ENCODE measurements around the gene ELF3. TPM values are rescaled to one million over a fixed set of nuclear protein-coding genes. Genes with fewer than 3 reads are reported as not detected.

The ELF3 gene
- total and polyA plus RNA-seq, 2 of the 8 experiments (the other 6 are each of a cell fraction or from before 2014, with no cell fraction given): 17.3 to 25.0 TPM

- TF ChIP-seq, protein P1, sequence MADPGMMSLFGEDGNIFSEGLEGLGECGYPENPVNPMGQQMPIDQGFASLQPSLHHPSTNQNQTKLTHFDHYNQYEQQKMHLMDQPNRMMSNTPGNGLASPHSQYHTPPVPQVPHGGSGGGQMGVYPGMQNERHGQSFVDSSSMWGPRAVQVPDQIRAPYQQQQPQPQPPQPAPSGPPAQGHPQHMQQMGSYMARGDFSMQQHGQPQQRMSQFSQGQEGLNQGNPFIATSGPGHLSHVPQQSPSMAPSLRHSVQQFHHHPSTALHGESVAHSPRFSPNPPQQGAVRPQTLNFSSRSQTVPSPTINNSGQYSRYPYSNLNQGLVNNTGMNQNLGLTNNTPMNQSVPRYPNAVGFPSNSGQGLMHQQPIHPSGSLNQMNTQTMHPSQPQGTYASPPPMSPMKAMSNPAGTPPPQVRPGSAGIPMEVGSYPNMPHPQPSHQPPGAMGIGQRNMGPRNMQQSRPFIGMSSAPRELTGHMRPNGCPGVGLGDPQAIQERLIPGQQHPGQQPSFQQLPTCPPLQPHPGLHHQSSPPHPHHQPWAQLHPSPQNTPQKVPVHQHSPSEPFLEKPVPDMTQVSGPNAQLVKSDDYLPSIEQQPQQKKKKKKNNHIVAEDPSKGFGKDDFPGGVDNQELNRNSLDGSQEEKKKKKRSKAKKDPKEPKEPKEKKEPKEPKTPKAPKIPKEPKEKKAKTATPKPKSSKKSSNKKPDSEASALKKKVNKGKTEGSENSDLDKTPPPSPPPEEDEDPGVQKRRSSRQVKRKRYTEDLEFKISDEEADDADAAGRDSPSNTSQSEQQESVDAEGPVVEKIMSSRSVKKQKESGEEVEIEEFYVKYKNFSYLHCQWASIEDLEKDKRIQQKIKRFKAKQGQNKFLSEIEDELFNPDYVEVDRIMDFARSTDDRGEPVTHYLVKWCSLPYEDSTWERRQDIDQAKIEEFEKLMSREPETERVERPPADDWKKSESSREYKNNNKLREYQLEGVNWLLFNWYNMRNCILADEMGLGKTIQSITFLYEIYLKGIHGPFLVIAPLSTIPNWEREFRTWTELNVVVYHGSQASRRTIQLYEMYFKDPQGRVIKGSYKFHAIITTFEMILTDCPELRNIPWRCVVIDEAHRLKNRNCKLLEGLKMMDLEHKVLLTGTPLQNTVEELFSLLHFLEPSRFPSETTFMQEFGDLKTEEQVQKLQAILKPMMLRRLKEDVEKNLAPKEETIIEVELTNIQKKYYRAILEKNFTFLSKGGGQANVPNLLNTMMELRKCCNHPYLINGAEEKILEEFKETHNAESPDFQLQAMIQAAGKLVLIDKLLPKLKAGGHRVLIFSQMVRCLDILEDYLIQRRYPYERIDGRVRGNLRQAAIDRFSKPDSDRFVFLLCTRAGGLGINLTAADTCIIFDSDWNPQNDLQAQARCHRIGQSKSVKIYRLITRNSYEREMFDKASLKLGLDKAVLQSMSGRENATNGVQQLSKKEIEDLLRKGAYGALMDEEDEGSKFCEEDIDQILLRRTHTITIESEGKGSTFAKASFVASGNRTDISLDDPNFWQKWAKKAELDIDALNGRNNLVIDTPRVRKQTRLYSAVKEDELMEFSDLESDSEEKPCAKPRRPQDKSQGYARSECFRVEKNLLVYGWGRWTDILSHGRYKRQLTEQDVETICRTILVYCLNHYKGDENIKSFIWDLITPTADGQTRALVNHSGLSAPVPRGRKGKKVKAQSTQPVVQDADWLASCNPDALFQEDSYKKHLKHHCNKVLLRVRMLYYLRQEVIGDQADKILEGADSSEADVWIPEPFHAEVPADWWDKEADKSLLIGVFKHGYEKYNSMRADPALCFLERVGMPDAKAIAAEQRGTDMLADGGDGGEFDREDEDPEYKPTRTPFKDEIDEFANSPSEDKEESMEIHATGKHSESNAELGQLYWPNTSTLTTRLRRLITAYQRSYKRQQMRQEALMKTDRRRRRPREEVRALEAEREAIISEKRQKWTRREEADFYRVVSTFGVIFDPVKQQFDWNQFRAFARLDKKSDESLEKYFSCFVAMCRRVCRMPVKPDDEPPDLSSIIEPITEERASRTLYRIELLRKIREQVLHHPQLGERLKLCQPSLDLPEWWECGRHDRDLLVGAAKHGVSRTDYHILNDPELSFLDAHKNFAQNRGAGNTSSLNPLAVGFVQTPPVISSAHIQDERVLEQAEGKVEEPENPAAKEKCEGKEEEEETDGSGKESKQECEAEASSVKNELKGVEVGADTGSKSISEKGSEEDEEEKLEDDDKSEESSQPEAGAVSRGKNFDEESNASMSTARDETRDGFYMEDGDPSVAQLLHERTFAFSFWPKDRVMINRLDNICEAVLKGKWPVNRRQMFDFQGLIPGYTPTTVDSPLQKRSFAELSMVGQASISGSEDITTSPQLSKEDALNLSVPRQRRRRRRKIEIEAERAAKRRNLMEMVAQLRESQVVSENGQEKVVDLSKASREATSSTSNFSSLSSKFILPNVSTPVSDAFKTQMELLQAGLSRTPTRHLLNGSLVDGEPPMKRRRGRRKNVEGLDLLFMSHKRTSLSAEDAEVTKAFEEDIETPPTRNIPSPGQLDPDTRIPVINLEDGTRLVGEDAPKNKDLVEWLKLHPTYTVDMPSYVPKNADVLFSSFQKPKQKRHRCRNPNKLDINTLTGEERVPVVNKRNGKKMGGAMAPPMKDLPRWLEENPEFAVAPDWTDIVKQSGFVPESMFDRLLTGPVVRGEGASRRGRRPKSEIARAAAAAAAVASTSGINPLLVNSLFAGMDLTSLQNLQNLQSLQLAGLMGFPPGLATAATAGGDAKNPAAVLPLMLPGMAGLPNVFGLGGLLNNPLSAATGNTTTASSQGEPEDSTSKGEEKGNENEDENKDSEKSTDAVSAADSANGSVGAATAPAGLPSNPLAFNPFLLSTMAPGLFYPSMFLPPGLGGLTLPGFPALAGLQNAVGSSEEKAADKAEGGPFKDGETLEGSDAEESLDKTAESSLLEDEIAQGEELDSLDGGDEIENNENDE (IDR thresholded peaks at IDR 0.05; ENCODE audit: insufficient replicate concordance, low read length): no peak
- no peak for TF ChIP-seq BACH1 (IDR thresholded peaks at IDR 0.05; ENCODE audit: low read length)
- TF ChIP-seq E2F6 (IDR thresholded peaks at IDR 0.05): no peak
- TF ChIP-seq MAX (IDR thresholded peaks at IDR 0.05): no peak
- TF ChIP-seq TCF12 (IDR thresholded peaks at IDR 0.05; ENCODE audit: low read depth, low read length): no peak
- no peak for TF ChIP-seq NRF1 (IDR thresholded peaks at IDR 0.05; ENCODE audit: low read depth, low read length)
- TF ChIP-seq RNF2 (IDR thresholded peaks at IDR 0.05; ENCODE audit: borderline replicate concordance, low read depth, low read length, missing control alignments, poor library complexity, severe bottlenecking): no peak
- TF ChIP-seq KDM1A (IDR thresholded peaks at IDR 0.05; ENCODE audit: borderline replicate concordance, low read length): no peak
- no peak for TF ChIP-seq MAFK (IDR thresholded peaks at IDR 0.05; ENCODE audit: low read depth, low read length)
- no peak for TF ChIP-seq CHD1 (IDR thresholded peaks at IDR 0.05; ENCODE audit: low read depth, low read length)
Observed at GRCh38 chr1:201999625-202000238, 10.7 kb upstream of the ELF3 start (continued).
